WTC11 (cell line): Measurements from ENCODE around the gene SETX.

Experiments
- ATF3 ChIP-seq: sonication (generic); formaldehyde crosslinking; conservative IDR thresholded peaks from 2 replicates; pipeline ENCODE4 v1.8.1; 2022; ENCODE audit warnings: mild to moderate bottlenecking, missing genetic modification reagents
- MAX ChIP-seq: sonication (generic); formaldehyde crosslinking; IDR thresholded peaks from 2 replicates; pipeline ENCODE4 v1.8.0; 2022; ENCODE audit warnings: mild to moderate bottlenecking, missing genetic modification reagents
- SP1 ChIP-seq: sonication (generic); formaldehyde crosslinking; conservative IDR thresholded peaks from 2 replicates; pipeline ENCODE4 v1.8.1; 2022; ENCODE audit warnings: missing genetic modification reagents
- TEAD4 ChIP-seq: sonication (generic); formaldehyde crosslinking; IDR thresholded peaks from 2 replicates; pipeline ENCODE4 v1.8.0; 2022; ENCODE audit warnings: mild to moderate bottlenecking, missing genetic modification reagents
- TF ChIP-seq, protein P1 (sequence below): fragments of 200-600 bp; IDR thresholded peaks from 2 replicates; pipeline ENCODE4 v1.8.0; 2022; ENCODE audit warnings: antibody characterized with exemption
- TF ChIP-seq, protein P2 (sequence below): sonication (generic); formaldehyde crosslinking; IDR thresholded peaks from 2 replicates; pipeline ENCODE4 v1.8.1; 2023; ENCODE audit warnings: mild to moderate bottlenecking, missing genetic modification reagents, moderate library complexity

GRCh38 chr9:132334364-132334763 lies 20.4 kb downstream of the SETX start:
- TF ChIP-seq MAX (CRISPR knock-in tag) (no peak), TEAD4 (CRISPR knock-in tag) (no peak), ATF3 (CRISPR knock-in tag) (no peak), SP1 (CRISPR knock-in tag) (no peak)
- TF ChIP-seq, protein P1, sequence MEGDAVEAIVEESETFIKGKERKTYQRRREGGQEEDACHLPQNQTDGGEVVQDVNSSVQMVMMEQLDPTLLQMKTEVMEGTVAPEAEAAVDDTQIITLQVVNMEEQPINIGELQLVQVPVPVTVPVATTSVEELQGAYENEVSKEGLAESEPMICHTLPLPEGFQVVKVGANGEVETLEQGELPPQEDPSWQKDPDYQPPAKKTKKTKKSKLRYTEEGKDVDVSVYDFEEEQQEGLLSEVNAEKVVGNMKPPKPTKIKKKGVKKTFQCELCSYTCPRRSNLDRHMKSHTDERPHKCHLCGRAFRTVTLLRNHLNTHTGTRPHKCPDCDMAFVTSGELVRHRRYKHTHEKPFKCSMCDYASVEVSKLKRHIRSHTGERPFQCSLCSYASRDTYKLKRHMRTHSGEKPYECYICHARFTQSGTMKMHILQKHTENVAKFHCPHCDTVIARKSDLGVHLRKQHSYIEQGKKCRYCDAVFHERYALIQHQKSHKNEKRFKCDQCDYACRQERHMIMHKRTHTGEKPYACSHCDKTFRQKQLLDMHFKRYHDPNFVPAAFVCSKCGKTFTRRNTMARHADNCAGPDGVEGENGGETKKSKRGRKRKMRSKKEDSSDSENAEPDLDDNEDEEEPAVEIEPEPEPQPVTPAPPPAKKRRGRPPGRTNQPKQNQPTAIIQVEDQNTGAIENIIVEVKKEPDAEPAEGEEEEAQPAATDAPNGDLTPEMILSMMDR: no peak
- TF ChIP-seq, protein P2, sequence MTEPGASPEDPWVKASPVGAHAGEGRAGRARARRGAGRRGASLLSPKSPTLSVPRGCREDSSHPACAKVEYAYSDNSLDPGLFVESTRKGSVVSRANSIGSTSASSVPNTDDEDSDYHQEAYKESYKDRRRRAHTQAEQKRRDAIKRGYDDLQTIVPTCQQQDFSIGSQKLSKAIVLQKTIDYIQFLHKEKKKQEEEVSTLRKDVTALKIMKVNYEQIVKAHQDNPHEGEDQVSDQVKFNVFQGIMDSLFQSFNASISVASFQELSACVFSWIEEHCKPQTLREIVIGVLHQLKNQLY (CRISPR knock-in tag): no peak
